Non-pigmented ciliary epithelial cell (primary cell): ENCODE measurements around the gene PTBP1.
"Not testable (repeated sequence)": the region's sequence is repeated elsewhere in the genome, so short reads cannot be mapped to it uniquely, and the experiment has no call there.

ENCODE experiments used
- DNase-seq: peaks from one replicate; pipeline ENCODE4 v3.0.0-alpha.2; 2010; ENCODE audit warnings: low read depth

Gene PTBP1

GRCh38 chr19:810883-811489 is 13.7 kb downstream of the PTBP1 start:
- DNase-seq, result no peak

GRCh38 chr19:811506-812048 is 14.3 kb downstream of the PTBP1 start:
- no peak for DNase-seq

- no peak for DNase-seq
Measured at GRCh38 chr19:812049-812746, 14.9 kb downstream of the PTBP1 start.

- no peak for DNase-seq
Measured at GRCh38 chr19:812747-813218, 15.5 kb downstream of the PTBP1 start.

GRCh38 chr19:813219-814151 is 16.2 kb downstream of the PTBP1 start:
- DNase-seq, result no peak

GRCh38 chr19:814152-815078 is 17.2 kb downstream of the PTBP1 start:
- DNase-seq, result no peak

GRCh38 chr19:815079-815774 is 18.0 kb downstream of the PTBP1 start:
- DNase-seq, result no peak

- DNase-seq, result no peak
Measured at GRCh38 chr19:815775-816499, 18.7 kb downstream of the PTBP1 start.

- no peak for DNase-seq
Measured at GRCh38 chr19:816500-816857, 19.2 kb downstream of the PTBP1 start.

- not testable (repeated sequence) for DNase-seq
Measured at GRCh38 chr19:820212-820611, 23.0 kb downstream of the PTBP1 start.

GRCh38 chr19:821231-821824 is 24.1 kb downstream of the PTBP1 start:
- DNase-seq, result no peak

- no peak for DNase-seq
Measured at GRCh38 chr19:821825-822503, 24.7 kb downstream of the PTBP1 start, which contains the start of gene PLPPR3. PLPPR3 (minus strand) TSS chr19:821955; CDS start chr19:821559, 396 bp downstream.

GRCh38 chr19:823565-824121 is 26.4 kb downstream of the PTBP1 start:
- DNase-seq, result no peak

GRCh38 chr19:824885-825284 is 27.6 kb downstream of the PTBP1 start:
- DNase-seq, result no peak

- no peak for DNase-seq
Measured at GRCh38 chr19:825897-826644, 28.8 kb downstream of the PTBP1 start.

GRCh38 chr19:827314-827709 is 30.1 kb downstream of the PTBP1 start:
- DNase-seq, result no peak

GRCh38 chr19:827710-828321 is 30.6 kb downstream of the PTBP1 start, which contains the start of gene AZU1:
AZU1 (plus strand) TSS chr19:827837; CDS start chr19:827847, 10 bp downstream.
- DNase-seq, result no peak
